GM12878 (cell line): ENCODE measurements around the gene ACRBP. TPM values are rescaled to one million over a fixed set of nuclear protein-coding genes. Genes with fewer than 3 reads are reported as not detected.

Experiments used
- ATF2 ChIP-seq: IDR thresholded peaks from 2 replicates; pipeline ENCODE4 v1.6.1; 2012; ENCODE audit warnings: low read length, inconsistent platforms
- CHD4 ChIP-seq: fragments of 200-600 bp; sonication (generic); IDR thresholded peaks from 2 replicates; pipeline ENCODE4 v1.6.1; 2016; ENCODE audit warnings: mild to moderate bottlenecking
- CREB1 ChIP-seq: IDR thresholded peaks from 2 replicates; pipeline ENCODE4 v1.6.1; 2012; ENCODE audit warnings: low read depth, mild to moderate bottlenecking, inconsistent platforms
- EP300 ChIP-seq, 2 experiments: fragments of 150-350 bp in 1 of 2; IDR thresholded peaks; 2 replicates each; pipeline ENCODE4 v1.6.1; 2011 to 2012; ENCODE audit warnings: low read depth in 2 of 2, low read length in 2 of 2, borderline replicate concordance in 1 of 2, improper control_type of control experiment in 1 of 2, inconsistent platforms in 1 of 2; ENCODE audit not compliant: control insufficient read depth in 1 of 2
- FOXM1 ChIP-seq: IDR thresholded peaks from 2 replicates; pipeline ENCODE4 v1.6.1; 2012; ENCODE audit warnings: low read depth, mild to moderate bottlenecking, inconsistent platforms, low read length, moderate library complexity
- HCFC1 ChIP-seq: fragments of 150-350 bp; IDR thresholded peaks from 2 replicates; pipeline ENCODE4 v1.6.1; 2014; ENCODE audit warnings: low read length
- IRF5 ChIP-seq: fragments of 450-650 bp; IDR thresholded peaks from 2 replicates; pipeline ENCODE4 v1.6.1; 2017; ENCODE audit warnings: borderline replicate concordance
- LARP7 ChIP-seq: fragments of 450-650 bp; IDR thresholded peaks from 2 replicates; pipeline ENCODE4 v1.6.1; 2017; ENCODE audit warnings: mild to moderate bottlenecking
- MEF2A ChIP-seq: IDR thresholded peaks from 2 replicates; pipeline ENCODE4 v1.6.1; 2011; ENCODE audit warnings: low read depth, mild to moderate bottlenecking, low read length, moderate library complexity; ENCODE audit not compliant: insufficient read depth
- MYC ChIP-seq: IDR thresholded peaks from 2 replicates; pipeline ENCODE4 v1.6.1; 2011; ENCODE audit warnings: mild to moderate bottlenecking, low read length, moderate library complexity, inconsistent platforms; ENCODE audit not compliant: insufficient read depth, insufficient replicate concordance, insufficient read length, severe bottlenecking
- NR2C2 ChIP-seq: IDR thresholded peaks from 2 replicates; pipeline ENCODE4 v1.6.1; 2011; ENCODE audit warnings: borderline replicate concordance, low read depth; ENCODE audit not compliant: control insufficient read depth, insufficient read length
- PAX8 ChIP-seq: fragments of 450-650 bp; IDR thresholded peaks from 2 replicates; pipeline ENCODE4 v1.6.1; 2017; ENCODE audit warnings: mild to moderate bottlenecking, moderate library complexity
- PKNOX1 ChIP-seq: fragments of 450-650 bp; IDR thresholded peaks from 2 replicates; pipeline ENCODE4 v1.6.1; 2016; ENCODE audit warnings: mild to moderate bottlenecking
- SREBF2 ChIP-seq: IDR thresholded peaks from 2 replicates; pipeline ENCODE4 v1.6.1; 2012; ENCODE audit warnings: mild to moderate bottlenecking, low read length
- STAT1 ChIP-seq: fragments of 450-650 bp; conservative IDR thresholded peaks from 2 replicates; pipeline ENCODE4 v1.6.1; 2014; ENCODE audit warnings: antibody characterized with exemption, mild to moderate bottlenecking
- SUZ12 ChIP-seq: fragments of 200-600 bp; sonication (generic); IDR thresholded peaks from one replicate; pipeline ENCODE4 v1.6.1; 2018; ENCODE audit warnings: antibody characterized with exemption, mild to moderate bottlenecking; ENCODE audit not compliant: unreplicated experiment
- TCF12 ChIP-seq: IDR thresholded peaks from 2 replicates; pipeline ENCODE4 v1.6.1; 2011; ENCODE audit warnings: low read depth, mild to moderate bottlenecking, low read length
- ZNF622 ChIP-seq: fragments of 450-650 bp; IDR thresholded peaks from 2 replicates; pipeline ENCODE4 v1.6.1; 2017; ENCODE audit warnings: mild to moderate bottlenecking, inconsistent platforms
- ZSCAN29 ChIP-seq: fragments of 450-650 bp; IDR thresholded peaks from 2 replicates; pipeline ENCODE4 v1.6.1; 2017; ENCODE audit warnings: mild to moderate bottlenecking, moderate library complexity
- ZZZ3 ChIP-seq: IDR thresholded peaks from 2 replicates; pipeline ENCODE4 v1.6.1; 2011; ENCODE audit warnings: low read depth; ENCODE audit not compliant: control insufficient read depth, insufficient read length
- polyA plus RNA-seq, 11 experiments: library from polyadenylated mRNA; depleted of rRNA in 4 of 11; unstranded in 6 of 11; stranded (reverse) in 5 of 11; fragments of >200 nt; fragmentation: Nextera tagmentation in 4 of 11; fragmentation: Illumina TruSeq in 1 of 11; extraction: Ambion mirVana in 4 of 11; extraction: Trizol in 1 of 11; gene quantifications; 1 replicate in 1 of 11; 2 replicates in 10 of 11; pipeline versions ENCODE4 v1.2.1 to v1.2.3, GENCODE V29; 2011 to 2016; ENCODE audit warnings: inconsistent platforms in 2 of 11, missing spikeins in 2 of 11, low read depth in 1 of 11
- total RNA-seq, 4 experiments: library from RNA; depleted of rRNA in 3 of 4; stranded (reverse); fragments of >200 nt in 3 of 4; fragmentation: Illumina TruSeq in 1 of 4; extraction: Trizol in 1 of 4; gene quantifications; 2 replicates each; pipeline versions ENCODE4 v1.2.1 to v1.2.3, GENCODE V29; 2013 to 2021
- TF ChIP-seq, protein P1 (sequence below): fragments of 450-650 bp; IDR thresholded peaks from 2 replicates; pipeline ENCODE4 v1.6.1; 2014; ENCODE audit warnings: mild to moderate bottlenecking
- TF ChIP-seq, protein P2 (sequence below): fragments of 450-650 bp; IDR thresholded peaks from 2 replicates; pipeline ENCODE4 v1.6.1; 2017; ENCODE audit warnings: mild to moderate bottlenecking

Gene ACRBP
- total and polyA plus RNA-seq, 10 of the 15 experiments (the other 5 are each of a cell fraction or from before 2014, with no cell fraction given), result 0.54 to 1.4 (median 0.87) TPM

- TF ChIP-seq ATF2 (peak; percentile 96), STAT1 (peak; percentile 52; the same call in 1 of the 2 replicates), ZNF622 (no peak), SUZ12 (no peak), ZSCAN29 (no peak), SREBF2 (0 out of 2 replicates have a peak, but pooled peaks have one; percentile 52), ZZZ3 (no peak), EP300 (IDR thresholded peaks at IDR 0.05; ENCODE audit: borderline replicate concordance in 1 of 2, control insufficient read depth in 1 of 2, low read depth in 2 of 2, low read length in 2 of 2) (peak in 1 of 2 experiments; percentile 50; a peak in 1 of 4 replicates), NR2C2 (no peak), MYC (no peak), PKNOX1 (peak; percentile 87), IRF5 (no peak), TCF12 (no peak), LARP7 (0 out of 2 replicates have a peak, but pooled peaks have one; percentile 27), FOXM1 (no peak), PAX8 (no peak), MEF2A (0 out of 2 replicates have a peak, but pooled peaks have one; percentile 49), CREB1 (peak; percentile 100), HCFC1 (0 out of 2 replicates have a peak, but pooled peaks have one; percentile 92), CHD4 (no peak)
- TF ChIP-seq, protein P1, sequence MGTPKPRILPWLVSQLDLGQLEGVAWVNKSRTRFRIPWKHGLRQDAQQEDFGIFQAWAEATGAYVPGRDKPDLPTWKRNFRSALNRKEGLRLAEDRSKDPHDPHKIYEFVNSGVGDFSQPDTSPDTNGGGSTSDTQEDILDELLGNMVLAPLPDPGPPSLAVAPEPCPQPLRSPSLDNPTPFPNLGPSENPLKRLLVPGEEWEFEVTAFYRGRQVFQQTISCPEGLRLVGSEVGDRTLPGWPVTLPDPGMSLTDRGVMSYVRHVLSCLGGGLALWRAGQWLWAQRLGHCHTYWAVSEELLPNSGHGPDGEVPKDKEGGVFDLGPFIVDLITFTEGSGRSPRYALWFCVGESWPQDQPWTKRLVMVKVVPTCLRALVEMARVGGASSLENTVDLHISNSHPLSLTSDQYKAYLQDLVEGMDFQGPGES, result no peak
- TF ChIP-seq, protein P2, sequence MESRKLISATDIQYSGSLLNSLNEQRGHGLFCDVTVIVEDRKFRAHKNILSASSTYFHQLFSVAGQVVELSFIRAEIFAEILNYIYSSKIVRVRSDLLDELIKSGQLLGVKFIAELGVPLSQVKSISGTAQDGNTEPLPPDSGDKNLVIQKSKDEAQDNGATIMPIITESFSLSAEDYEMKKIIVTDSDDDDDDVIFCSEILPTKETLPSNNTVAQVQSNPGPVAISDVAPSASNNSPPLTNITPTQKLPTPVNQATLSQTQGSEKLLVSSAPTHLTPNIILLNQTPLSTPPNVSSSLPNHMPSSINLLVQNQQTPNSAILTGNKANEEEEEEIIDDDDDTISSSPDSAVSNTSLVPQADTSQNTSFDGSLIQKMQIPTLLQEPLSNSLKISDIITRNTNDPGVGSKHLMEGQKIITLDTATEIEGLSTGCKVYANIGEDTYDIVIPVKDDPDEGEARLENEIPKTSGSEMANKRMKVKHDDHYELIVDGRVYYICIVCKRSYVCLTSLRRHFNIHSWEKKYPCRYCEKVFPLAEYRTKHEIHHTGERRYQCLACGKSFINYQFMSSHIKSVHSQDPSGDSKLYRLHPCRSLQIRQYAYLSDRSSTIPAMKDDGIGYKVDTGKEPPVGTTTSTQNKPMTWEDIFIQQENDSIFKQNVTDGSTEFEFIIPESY, result no peak
These were observed 15.9 kb upstream of the ACRBP start, which contains the start of gene ING4 (continued) for GRCh38 chr12:6662906-6663742.
